Measurements from ENCODE around the gene DNAJC6.
"Not testable (repeated sequence)": the region's sequence is repeated elsewhere in the genome, so short reads cannot be mapped to it uniquely, and the experiment has no call there.

Gene DNAJC6

GRCh38 chr1:65425697-65426096 lies 116.4 kb downstream of the DNAJC6 start:
- DNase-seq (ENCODE audit: low read depth in 1 of 2, low spot score in 1 of 2), result no peak

DNA sequence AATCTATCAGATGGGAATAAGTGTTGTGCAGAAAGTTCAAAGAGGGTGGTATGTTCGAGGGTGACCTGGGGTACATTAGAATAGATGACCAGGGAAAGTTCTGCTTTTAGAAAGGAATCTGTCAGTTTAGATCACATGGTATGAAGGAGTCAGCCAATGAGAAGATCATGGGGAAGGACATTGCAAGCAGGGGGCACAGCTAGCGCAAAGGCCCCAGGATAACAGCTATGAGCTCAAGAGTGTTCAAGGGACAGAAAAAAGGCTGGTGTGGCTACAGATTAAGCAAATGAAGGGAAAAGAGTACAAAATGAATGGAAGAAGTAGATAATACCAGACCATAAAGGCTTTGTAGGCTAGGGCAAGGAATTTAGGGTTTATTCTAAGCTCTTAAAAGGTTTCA lies 119.7 kb downstream of the DNAJC6 start:
- no peak for DNase-seq (ENCODE audit: low read depth in 1 of 2, low spot score in 1 of 2)

DNA sequence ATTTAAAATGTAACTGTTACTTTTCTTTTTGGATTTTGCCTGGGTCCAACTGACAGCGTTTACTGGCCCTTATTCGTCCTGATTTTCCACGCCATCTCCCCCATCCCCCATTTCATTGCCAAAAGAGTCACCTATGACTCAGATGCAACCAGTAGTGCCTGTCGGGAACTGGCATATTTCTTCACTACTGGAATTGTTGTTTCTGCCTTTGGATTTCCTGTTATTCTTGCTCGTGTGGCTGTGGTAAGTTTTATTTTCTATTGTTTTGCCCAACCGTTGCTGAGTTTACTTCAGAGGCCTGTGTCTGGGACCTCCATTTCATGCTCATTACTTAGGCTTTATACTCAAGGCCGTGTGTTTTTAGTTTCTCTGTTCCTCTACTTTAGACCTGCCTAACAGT lies 120.5 kb downstream of the DNAJC6 start:
- no peak for DNase-seq (ENCODE audit: low read depth in 1 of 2, low spot score in 1 of 2)

GRCh38 chr1:65431111-65431705 lies 121.9 kb downstream of the DNAJC6 start:
- no peak for DNase-seq (ENCODE audit: low read depth in 1 of 2, low spot score in 1 of 2)

DNA sequence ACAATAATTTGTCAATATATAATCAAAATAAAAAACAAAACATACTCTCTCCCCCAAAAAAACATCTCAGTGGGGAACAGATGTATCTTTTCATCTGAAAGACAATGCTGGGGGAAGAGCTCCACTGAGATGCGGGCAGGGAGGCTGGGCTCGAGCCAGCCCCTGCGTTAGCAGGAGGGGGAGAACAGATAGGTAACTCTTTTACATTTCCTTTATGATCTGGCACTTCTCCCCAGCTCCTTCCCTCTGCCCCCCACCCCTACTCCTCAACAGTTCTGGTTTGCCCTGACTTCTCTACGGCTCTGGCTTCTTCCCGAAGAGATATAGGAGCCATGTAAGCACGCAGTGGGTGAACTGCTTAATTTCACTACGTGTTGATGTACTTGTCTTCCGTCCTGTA lies 123.6 kb downstream of the DNAJC6 start:
- no peak for DNase-seq (ENCODE audit: low read depth in 1 of 2, low spot score in 1 of 2)

DNA sequence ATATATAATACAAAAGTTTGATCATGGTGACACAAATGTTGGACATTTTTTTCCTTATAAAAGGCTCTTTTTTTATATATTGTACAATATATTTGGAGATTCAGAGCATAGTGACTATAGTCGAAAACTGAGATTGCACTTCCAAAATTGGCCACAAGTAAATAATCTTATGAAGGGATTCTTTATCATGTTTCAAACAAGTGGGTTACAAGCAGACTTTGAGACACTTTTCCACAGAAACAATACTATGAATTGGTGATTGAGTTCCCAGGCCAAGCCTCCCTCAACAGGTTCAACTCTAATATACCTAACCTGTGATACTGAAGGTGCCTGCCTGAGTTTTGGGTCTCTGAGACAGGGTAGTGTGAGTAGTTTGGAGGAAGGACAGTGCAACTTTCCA lies 124.9 kb downstream of the DNAJC6 start:
- no peak for DNase-seq (ENCODE audit: low read depth in 1 of 2, low spot score in 1 of 2)

DNA sequence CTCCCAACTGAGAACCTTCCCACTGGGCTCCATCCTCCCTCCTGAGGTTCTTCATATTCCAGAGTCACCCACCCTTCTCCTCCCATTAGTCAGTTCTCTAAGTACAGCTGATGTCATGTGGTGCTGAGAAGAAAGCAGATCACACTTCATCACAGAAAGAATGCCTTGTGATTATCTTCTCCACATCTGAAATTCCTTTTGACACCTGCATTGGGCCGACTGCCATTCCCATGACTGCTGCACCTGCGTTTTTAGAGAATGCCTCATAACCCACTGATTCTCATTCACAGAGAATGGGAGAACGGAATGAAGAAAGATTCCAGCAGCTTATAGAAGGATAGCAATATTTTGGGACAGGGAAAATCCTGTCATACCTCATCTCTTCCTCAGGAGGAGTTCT lies 125.4 kb downstream of the DNAJC6 start:
- no peak for DNase-seq (ENCODE audit: low read depth in 1 of 2, low spot score in 1 of 2)

GRCh38 chr1:65435987-65436386 lies 126.6 kb downstream of the DNAJC6 start:
- no peak for DNase-seq (ENCODE audit: low read depth in 1 of 2, low spot score in 1 of 2)

DNA sequence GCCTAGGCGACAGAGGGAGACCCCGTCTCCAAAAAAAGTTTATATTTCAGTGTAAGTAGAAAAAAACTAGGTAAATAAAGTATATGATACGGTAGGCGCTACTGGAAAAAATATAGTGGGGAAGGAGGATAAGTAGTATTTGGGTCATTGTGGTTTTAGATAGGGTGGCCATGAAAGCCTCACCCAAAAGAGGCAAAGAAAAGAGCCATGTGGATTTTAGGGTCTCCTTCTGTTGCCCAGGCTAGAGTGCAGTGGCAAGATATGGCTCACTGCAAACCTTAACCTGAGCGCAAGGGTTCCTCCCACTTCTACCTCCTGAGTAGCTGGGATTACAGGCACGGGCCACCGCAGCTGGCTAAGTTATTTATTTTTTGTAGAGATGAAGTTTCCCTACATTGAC lies 128.3 kb downstream of the DNAJC6 start:
- no peak for DNase-seq (ENCODE audit: low read depth in 1 of 2, low spot score in 1 of 2)

- DNase-seq (ENCODE audit: low read depth in 1 of 2, low spot score in 1 of 2), result no peak
These were observed 131.1 kb downstream of the DNAJC6 start for GRCh38 chr1:65440322-65440900.

GRCh38 chr1:65440915-65441314 lies 131.6 kb downstream of the DNAJC6 start:
- DNase-seq (ENCODE audit: low read depth in 1 of 2, low spot score in 1 of 2), result no peak

DNA sequence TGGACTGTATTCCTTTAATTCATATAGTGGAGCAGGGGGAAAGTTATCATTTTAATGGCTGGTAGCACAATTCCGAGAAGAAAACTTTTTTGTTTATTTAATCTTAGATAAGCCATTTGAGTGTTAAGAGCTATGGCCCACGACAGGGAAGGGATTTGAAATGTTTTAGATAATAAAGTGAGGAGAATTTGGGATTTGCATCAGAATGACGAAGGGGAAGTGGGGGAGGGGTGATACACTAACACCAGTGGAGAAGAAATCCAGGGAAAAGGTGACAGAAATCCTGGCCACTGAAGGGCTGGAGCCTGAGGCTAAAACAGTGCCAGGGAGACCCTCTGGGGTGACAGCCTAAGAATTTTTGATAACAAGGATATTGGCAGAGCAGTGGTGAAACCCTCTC lies 132.1 kb downstream of the DNAJC6 start:
- no peak for DNase-seq (ENCODE audit: low read depth in 1 of 2, low spot score in 1 of 2)

GRCh38 chr1:65442442-65442841 lies 133.1 kb downstream of the DNAJC6 start:
- DNase-seq (ENCODE audit: low read depth in 1 of 2, low spot score in 1 of 2), result no peak

DNA sequence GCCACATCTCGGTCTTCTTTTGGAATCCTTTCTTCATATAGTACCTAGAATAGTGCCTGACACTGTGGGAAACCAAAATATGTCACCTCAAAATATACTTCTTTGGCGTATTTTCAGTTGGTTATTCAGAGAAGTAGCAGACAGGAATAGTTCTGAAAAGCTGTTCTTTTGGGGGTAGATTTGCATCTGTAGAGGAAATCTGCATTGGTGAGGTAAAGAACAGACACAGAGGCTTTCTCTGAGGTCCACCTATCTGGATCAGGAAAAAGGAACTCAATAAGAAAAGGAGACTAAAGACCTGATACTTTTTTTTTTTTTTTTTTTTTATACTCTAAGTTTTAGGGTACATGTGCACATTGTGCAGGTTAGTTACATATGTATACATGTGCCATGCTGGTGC lies 134.3 kb downstream of the DNAJC6 start:
- no peak for DNase-seq (ENCODE audit: low read depth in 1 of 2, low spot score in 1 of 2)

- no peak for DNase-seq (ENCODE audit: low read depth in 1 of 2, low spot score in 1 of 2)
These were observed 134.8 kb downstream of the DNAJC6 start for GRCh38 chr1:65444128-65444640.

DNA sequence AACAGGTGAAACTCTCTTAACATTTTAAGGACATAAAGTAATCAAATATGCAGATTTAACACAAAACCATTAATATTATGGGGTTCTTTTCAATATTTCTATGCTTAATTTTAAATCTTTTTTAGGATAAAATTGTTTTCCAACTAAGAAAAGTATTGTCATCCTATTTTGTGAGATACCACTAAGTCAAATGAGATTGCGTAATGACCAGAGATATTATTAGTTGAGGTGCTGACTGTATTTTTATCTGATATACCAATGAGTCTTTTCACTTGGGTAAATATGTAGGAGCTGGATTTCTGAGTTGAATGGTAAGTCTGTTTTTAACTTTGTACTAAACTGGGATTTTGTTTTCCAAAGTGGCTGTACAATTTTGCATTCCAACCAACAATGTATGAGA lies 136.5 kb downstream of the DNAJC6 start:
- no peak for DNase-seq (ENCODE audit: low read depth in 1 of 2, low spot score in 1 of 2)

DNA sequence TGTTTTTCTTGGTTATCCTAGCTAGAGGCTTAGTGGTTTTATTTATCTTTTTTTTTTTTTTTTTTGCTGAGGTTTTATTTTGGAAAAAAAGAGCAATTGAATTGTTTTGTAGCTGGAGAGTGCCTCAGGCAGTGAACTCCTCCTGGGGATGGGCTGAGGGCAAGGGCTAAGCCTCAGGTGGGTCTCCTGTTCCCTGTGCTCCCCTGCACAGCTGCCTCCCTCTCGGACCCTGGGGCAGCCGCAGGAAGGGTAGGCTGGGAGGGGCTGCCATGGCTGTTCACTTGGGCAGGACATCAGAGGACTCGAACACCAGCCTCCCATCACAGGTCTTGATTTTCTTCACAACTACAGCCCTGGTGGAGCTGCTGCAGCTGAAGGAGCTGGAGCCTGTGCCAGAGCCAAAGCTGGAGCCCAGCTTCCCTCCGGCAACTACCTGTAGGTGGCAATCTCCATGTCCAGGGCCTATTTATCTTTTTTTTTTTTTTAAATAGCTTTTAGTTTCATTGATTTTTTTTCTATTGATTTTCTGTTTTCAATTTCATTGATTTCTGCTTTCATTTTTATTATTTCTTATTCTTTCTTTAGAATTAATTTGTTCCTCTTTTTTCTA lies 140.0 kb downstream of the DNAJC6 start:
- DNase-seq (ENCODE audit: low read depth in 1 of 2, low spot score in 1 of 2), result no peak

DNA sequence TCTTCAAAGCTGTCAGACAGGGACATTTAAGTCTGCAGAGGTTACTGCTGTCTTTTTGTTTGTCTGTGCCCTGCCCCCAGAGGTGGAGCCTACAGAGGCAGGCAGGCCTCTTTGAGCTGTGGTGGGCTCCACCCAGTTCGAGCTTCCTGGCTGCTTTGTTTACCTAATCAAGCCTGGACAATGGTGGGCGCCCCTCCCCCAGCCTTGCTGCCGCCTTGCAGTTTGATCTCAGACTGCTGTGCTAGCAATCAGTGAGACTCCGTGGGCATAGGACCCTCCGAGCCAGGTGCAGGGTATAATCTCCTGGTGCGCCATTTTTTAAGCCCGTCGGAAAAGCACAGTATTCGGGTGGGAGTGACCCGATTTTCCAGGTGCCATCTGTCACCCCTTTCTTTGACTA lies 146.3 kb downstream of the DNAJC6 start:
- not testable (repeated sequence) for DNase-seq (ENCODE audit: low read depth in 1 of 2, low spot score in 1 of 2)

- no peak for DNase-seq (ENCODE audit: low read depth in 1 of 2, low spot score in 1 of 2)
These were observed 147.1 kb downstream of the DNAJC6 start for GRCh38 chr1:65456481-65456880.

DNA sequence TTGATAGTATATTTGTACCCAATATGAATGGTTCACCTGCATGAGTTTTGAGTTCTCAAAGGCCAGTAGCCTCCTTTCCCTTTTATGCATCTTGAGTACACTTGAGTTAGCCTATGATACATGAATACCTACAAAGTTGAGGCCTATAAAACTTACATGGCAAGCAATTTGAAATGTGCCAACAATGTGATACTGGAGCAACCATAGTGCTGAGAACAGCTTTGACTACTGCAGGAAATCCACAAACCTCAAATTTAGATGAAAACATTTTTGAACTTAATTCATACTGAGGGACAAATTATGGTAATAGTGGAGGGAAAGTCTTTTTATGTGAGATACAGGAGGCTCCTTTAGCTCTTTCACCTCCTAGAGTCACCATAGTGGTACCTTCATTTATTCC lies 148.5 kb downstream of the DNAJC6 start:
- DNase-seq (ENCODE audit: low read depth in 1 of 2, low spot score in 1 of 2), result no peak

DNA sequence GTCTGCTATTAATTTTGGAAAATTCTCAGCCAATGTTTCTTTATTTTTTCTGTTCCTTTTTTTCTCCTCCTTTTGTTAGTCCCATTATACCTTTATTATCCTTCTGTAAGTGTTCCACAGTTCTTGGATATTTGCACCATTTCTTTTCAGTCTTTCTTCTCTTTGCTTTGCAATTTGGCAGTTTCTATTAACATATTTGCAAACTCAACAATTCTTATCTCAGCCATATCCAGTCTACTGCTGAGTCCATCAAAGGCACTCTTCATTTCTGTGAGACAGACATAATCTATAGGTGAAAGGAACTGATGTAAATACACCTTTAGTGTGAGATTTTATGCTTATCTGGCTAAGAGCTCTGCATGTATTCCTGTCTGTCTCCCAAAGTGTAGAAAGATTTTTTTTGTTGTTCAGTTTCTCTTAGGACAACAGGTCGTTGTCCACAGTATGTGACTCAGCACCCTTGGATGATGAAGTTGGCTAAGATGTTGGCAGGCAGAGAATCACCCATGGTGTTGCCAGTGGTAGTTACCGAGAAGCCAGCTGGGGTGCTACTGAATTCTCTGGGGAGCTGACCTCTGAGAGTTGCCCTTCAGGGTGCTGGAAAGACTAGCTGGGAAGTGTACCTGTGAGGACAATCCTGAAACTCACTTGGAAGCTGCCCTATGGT lies 149.5 kb downstream of the DNAJC6 start:
- no peak for DNase-seq (ENCODE audit: low read depth in 1 of 2, low spot score in 1 of 2)

- no peak for DNase-seq (ENCODE audit: low read depth in 1 of 2, low spot score in 1 of 2)
These were observed 150.0 kb downstream of the DNAJC6 start for GRCh38 chr1:65459397-65459768.

All from activated CD4-positive, alpha-beta T cell treated with anti-CD3 and anti-CD28 coated beads, Interleukin-2, amount 50 U/mL, for 24 hours (primary cell).